GM12892 (cell line): ENCODE data around the gene C1QA.
A peak's percentile ranks its signal among the peaks of the same experiment; 100 is the strongest.
"Not testable (repeated sequence)": the region's sequence is repeated elsewhere in the genome, so short reads cannot be mapped to it uniquely, and the experiment has no call there.

Experiments
- DNase-seq: peaks from one replicate; pipeline ENCODE4 v3.0.0; 2011; ENCODE audit not compliant: insufficient read length
- FAIRE-seq: peaks from 2 replicates; lab custom pipeline; 2011; peaks lifted over from hg19 to GRCh38; lab: Jason Lieb, UNC
- POLR2A ChIP-seq: IDR thresholded peaks from 2 replicates; pipeline ENCODE4 v1.6.1; 2011; ENCODE audit warnings: low read depth, low read length, control low read depth
- POLR2AphosphoS5 ChIP-seq: IDR thresholded peaks from 2 replicates; pipeline ENCODE4 v1.6.1; 2011; ENCODE audit warnings: low read depth, low read length, control low read depth
- TAF1 ChIP-seq: IDR thresholded peaks from 2 replicates; pipeline ENCODE4 v1.6.1; 2011; ENCODE audit warnings: low read depth, mild to moderate bottlenecking, control low read depth, low read length, borderline replicate concordance

The C1QA gene

GRCh38 chr1:22651941-22652856, 15.8 kb downstream of the C1QA start:
- FAIRE-seq (no peak), DNase-seq (no peak)
- TF ChIP-seq POLR2AphosphoS5 (no peak), TAF1 (no peak)

DNA sequence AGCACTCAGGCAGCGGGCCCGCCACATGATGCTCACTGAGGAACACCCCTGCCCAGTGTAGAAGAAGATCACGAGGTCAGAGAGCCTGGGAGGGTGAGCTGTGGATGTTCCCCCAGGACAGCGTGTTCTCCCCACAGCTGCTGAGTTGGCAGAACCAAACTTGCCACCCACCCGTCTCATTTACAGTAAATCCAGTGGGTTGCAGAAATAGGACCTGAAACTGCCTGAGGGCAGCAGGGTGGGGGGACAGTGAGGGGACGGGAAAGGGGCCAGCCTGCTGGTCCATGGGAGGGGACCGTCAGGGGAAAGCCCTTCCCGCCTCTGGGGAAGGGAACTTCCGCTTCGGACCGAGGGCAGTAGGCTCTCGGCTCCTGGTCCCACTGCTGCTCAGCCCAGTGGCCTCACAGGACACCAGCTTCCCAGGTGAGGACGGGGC, 16.5 kb downstream of the C1QA start, which contains the start of gene C1QB:
Gene C1QB (plus strand): TSS at position 356 of the 436 bp plus-strand sequence. CDS start 6,227 bp downstream, outside the sequence.
- FAIRE-seq (no peak), DNase-seq (no peak)
- no peak for TF ChIP-seq POLR2AphosphoS5
- TF ChIP-seq TAF1: no peak
- no peak for TF ChIP-seq POLR2A

GRCh38 chr1:22654692-22655091, 18.3 kb downstream of the C1QA start:
- TF ChIP-seq POLR2AphosphoS5: no peak
- no peak for TF ChIP-seq POLR2A
- TF ChIP-seq TAF1: no peak
- DNase-seq (no peak), FAIRE-seq (no peak)

DNA sequence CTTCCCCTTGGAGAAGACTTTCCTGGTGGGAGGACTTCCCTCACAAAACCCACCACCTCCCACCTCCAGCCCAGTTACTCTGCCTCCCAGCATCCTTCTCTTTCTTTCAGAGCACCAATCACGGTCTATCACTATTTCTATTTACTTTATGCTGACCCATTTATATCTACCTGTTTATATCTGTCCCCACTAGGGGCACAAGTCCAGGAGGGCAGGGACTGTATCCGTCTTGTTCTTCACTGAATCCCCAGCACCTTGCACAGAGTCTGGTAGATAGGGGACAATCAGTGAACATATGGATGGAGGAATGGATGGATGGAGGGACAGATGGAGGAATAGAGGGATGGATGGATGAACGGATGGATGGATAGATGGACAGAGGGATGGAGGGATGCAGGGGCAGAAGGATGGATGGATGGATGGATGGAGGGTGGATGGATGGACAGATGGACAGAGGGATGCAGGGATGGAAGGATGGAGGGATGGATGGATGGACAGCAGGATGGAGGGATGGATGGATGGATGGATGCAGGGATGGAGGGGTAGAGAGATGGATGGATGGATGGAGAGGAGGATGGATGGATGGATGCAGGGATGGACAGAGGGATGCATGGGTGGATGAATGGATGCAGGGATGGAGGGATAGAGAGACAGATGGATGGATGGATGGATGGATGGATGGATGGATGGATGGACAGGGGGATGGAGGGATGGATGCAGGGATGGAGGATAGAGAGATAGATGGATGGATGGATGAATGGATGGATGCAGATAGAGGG, 22.1 kb downstream of the C1QA start:
- TF ChIP-seq TAF1 (no peak), POLR2A (no peak), POLR2AphosphoS5 (no peak)
- DNase-seq (no peak), FAIRE-seq (peak; percentile 17)

- DNase-seq (no peak), FAIRE-seq (no peak)
- no peak for TF ChIP-seq POLR2A
- TF ChIP-seq TAF1: no peak
- TF ChIP-seq POLR2AphosphoS5: no peak
Observed at GRCh38 chr1:22660716-22661241, 24.4 kb downstream of the C1QA start.

DNA sequence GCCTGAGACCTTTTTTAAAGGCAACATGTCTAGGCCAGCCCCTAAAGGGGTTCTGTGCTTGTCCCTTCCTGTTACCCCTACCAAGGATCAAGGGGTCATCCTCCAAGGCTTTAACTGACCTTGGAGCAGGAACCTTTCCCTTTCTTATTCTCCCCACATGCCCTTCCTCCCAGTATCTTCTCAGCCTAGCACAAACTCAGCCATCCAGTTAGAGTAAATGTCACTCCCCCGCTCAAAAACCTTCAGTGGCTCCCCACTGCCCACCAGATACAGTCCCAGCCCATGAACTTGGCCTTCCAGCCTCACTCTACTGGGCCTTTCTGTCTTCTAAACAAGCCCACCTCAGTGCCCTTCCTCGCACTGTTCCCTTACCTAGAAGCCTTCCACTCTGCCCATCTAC, 25.5 kb downstream of the C1QA start:
- FAIRE-seq (no peak), DNase-seq (no peak)
- no peak for TF ChIP-seq POLR2A
- no peak for TF ChIP-seq POLR2AphosphoS5
- TF ChIP-seq TAF1: no peak

DNA sequence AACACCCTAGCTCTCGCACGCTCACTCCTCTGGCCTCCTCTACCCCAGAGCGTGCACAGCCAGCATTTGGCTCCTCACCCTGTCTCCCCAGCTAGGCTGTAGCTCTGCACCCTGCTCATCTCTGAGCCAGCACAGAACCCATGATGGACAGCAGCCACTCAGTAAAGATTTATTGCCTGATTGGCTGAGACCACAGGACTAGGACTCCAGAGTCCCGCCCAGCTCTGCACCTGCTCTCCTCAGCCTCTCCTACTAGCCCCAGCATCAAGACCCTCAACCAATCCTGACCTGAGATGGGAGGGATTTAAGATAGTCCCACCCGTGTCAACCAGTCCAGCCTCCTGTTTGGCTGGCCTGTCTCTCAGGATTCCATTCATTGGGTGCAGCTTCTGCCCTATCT, 25.9 kb downstream of the C1QA start:
- FAIRE-seq (no peak), DNase-seq (no peak)
- TF ChIP-seq TAF1 (no peak), POLR2AphosphoS5 (no peak), POLR2A (no peak)

- no peak for DNase-seq
Observed at GRCh38 chr1:22662986-22663408, 26.6 kb downstream of the C1QA start.

GRCh38 chr1:22665752-22666151, 29.3 kb downstream of the C1QA start:
- DNase-seq (no peak), FAIRE-seq (no peak)
- TF ChIP-seq TAF1 (no peak), POLR2A (no peak), POLR2AphosphoS5 (no peak)

More at GRCh38 chr1:22662986-22663408, 26.6 kb downstream of the C1QA start:
- TF ChIP-seq TAF1 (no peak), POLR2AphosphoS5 (no peak), POLR2A (no peak)
- no peak for FAIRE-seq

GRCh38 chr1:22666412-22666811, 30.0 kb downstream of the C1QA start:
- FAIRE-seq: no peak
- TF ChIP-seq POLR2A: no peak
- no peak for TF ChIP-seq TAF1
- no peak for TF ChIP-seq POLR2AphosphoS5
- no peak for DNase-seq

GRCh38 chr1:22668840-22669239, 32.4 kb downstream of the C1QA start:
- DNase-seq, FAIRE-seq: not testable (repeated sequence)
